ENCODE data around the gene FCAMR.

The FCAMR gene

DNA sequence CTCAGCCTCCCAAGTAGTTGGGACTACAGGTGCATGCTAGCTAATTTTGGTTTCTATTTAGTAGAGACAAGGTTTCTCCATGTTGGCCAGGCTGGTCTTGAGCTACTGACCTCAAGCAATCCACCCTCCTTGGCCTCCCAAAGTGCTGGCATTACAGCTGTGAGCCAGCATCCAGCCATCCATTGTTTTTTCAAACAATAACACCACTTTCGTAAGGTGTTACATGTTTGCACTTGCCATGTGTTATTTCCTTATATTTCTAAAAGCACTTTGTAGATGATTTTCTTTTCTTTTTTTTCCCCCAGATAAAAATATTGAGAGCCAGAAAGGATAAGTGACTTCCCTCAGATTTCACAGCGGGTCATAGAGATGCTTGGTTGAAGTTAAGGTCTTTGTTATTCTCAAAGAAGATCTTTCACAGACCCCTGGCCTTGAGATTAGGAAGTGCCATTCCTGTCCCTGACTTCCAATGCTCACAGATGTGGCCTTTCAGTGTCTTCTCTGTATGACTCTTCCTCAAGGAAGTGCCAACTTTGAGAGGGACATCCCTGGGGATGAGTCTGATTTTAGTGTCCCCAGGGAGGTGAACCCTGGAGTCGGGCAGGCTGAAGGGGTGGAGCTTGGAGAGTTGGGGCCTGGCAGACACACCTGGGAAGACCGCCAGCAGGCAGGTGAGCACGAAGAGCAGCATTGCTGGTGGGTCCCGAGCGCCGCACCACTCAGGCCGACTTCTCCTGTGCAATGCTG is 30.2 kb downstream of the FCAMR start:
- TF ChIP-seq, protein P1, sequence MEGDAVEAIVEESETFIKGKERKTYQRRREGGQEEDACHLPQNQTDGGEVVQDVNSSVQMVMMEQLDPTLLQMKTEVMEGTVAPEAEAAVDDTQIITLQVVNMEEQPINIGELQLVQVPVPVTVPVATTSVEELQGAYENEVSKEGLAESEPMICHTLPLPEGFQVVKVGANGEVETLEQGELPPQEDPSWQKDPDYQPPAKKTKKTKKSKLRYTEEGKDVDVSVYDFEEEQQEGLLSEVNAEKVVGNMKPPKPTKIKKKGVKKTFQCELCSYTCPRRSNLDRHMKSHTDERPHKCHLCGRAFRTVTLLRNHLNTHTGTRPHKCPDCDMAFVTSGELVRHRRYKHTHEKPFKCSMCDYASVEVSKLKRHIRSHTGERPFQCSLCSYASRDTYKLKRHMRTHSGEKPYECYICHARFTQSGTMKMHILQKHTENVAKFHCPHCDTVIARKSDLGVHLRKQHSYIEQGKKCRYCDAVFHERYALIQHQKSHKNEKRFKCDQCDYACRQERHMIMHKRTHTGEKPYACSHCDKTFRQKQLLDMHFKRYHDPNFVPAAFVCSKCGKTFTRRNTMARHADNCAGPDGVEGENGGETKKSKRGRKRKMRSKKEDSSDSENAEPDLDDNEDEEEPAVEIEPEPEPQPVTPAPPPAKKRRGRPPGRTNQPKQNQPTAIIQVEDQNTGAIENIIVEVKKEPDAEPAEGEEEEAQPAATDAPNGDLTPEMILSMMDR (IDR thresholded peaks at IDR 0.05; ENCODE audit: low read depth, low read length), result no peak
- Histone ChIP-seq H3K27me3 (ENCODE audit: insufficient read depth, low read depth, severe bottlenecking) (peaks cover 100% of the 10 kb centered on the region), H3K36me3 (no peaks in the 10 kb centered on the region), H3K4me3 (ENCODE audit: low read depth, low read length) (no peak overlapping the region), H3K27ac (no peak overlapping the region), H3K9me3 (ENCODE audit: severe bottlenecking) (peaks cover 13% of the 10 kb centered on the region)
- DNase-seq, result no peak

DNA sequence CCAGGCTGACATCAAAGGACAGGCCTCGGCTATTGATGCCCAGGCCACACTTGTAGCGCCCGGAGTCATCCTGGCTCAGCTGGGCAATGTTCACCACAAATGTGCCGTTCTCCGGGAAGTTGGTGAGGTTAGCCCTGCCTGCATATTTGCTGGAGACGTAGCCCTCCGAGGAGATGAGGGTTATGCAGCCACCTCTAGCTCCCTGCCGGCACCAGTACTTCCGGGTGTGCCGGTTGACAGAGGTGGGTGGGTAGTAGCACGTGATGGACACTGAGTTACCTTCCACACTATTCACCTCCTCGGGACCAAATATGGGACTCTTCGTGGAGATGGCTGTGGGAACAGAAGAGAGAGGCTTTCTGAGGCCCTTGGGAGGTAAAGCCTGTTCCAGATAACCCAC is 31.1 kb downstream of the FCAMR start:
- Histone ChIP-seq H3K9me3 (ENCODE audit: severe bottlenecking) (peaks cover 13% of the 10 kb centered on the region), H3K36me3 (no peaks in the 10 kb centered on the region), H3K4me3 (ENCODE audit: low read depth, low read length) (no peak overlapping the region), H3K27me3 (ENCODE audit: insufficient read depth, low read depth, severe bottlenecking) (peaks cover 100% of the 10 kb centered on the region), H3K27ac (no peak overlapping the region)
- TF ChIP-seq, protein P1 (IDR thresholded peaks at IDR 0.05; ENCODE audit: low read depth, low read length), result no peak
- DNase-seq, result no peak

DNA sequence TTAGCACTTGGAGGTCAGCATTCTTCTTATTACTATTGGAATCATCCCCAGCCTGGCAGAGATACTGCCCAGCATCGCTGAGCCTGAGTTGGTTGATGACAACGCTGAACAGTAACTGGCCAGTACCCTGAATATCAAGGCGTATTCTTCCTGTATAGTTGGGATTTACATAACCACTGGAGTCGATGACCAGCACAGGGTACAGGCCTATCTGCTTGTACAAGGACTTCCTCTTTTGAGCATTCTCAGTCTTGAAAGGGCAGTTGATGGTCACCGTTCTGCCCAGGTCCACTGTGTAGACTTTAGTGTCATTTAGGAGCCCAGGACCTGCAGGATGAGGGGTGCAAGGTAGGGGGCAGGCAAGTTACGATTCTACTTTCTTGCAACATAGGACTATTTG is 32.8 kb downstream of the FCAMR start:
- peaks cover 100% of the 10 kb centered on the region for H3K27me3 ChIP-seq (ENCODE audit: insufficient read depth, low read depth, severe bottlenecking)

DNA sequence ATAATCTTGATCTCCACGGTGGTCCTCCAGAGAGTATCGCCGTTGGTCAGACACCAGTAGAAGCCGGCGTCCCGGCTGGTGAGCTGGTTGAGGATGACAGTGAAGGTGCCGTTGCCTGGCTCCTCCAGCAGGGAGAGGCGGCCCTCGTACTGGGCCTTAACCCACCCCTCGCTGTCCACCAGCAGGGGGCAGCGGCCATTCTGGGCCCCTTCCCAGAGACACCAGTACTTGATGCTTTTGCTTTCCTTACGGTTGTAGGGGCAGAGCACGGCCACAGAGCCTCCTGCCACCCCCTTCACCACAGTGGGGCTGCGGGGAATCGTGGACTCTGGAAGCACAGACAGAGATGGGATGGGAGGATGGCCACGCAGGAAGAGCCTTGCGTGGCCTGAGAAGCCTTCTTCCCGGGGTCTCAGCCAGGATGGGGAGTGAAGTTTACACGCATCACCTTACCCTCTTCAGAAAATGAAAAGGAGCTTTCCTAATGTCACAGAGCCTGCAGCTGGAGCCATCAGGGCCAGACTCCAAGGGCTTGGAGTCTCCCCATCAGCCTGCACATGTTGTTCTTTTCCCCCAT is 34.7 kb downstream of the FCAMR start:
- Histone ChIP-seq H3K27me3 (ENCODE audit: insufficient read depth, low read depth, severe bottlenecking) (peaks cover 100% of the 10 kb centered on the region), H3K27ac (no peak overlapping the region), H3K9me3 (ENCODE audit: severe bottlenecking) (peaks cover 11% of the 10 kb centered on the region), H3K36me3 (no peaks in the 10 kb centered on the region), H3K4me3 (ENCODE audit: low read depth, low read length) (no peak overlapping the region)
- TF ChIP-seq, protein P1 (IDR thresholded peaks at IDR 0.05; ENCODE audit: low read depth, low read length), result peak; percentile 97
- peak; percentile 83 for DNase-seq

More for the DNA sequence above, 32.8 kb downstream of the FCAMR start:
- TF ChIP-seq, protein P1 (IDR thresholded peaks at IDR 0.05; ENCODE audit: low read depth, low read length), result 0 out of 2 replicates have a peak, but pooled peaks have one; percentile 12
- H3K9me3 ChIP-seq (ENCODE audit: severe bottlenecking), result peaks cover 13% of the 10 kb centered on the region
- H3K27ac ChIP-seq, result no peak overlapping the region
- H3K4me3 ChIP-seq (ENCODE audit: low read depth, low read length), result no peak overlapping the region
- no peak for DNase-seq
- no peaks in the 10 kb centered on the region for H3K36me3 ChIP-seq

DNA sequence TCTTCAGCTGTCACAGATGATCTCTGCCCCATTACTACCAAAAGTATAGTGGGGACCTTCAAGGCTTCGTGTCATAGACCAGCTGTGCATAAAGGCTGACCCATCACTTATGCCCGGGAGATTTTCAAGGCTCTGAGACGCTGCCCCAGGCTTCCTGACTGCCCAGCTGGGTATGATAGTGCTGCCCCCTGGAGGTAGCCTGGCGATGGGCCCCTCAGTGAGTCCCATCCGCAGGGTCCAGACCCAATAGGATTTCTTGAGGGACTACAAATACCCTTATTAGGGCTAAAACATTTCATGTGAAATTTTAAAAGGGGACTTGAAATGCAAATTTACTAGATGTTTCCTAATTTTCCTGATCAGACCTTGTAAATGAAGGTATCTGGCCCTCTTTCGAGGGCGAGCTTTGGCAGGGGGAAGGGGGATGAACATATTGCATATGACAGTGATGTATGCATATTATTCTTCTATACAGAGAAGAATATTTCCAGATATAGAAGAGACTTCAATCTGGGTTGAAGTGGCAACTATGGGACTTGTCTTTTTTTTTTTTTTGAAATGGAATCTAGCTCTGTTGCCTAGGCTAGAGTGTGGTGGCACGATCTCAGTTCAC is 36.8 kb downstream of the FCAMR start:
- H3K27me3 ChIP-seq (ENCODE audit: insufficient read depth, low read depth, severe bottlenecking), result peaks cover 100% of the 10 kb centered on the region
- TF ChIP-seq, protein P1 (IDR thresholded peaks at IDR 0.05; ENCODE audit: low read depth, low read length), result peak; percentile 91
- no peak overlapping the region for H3K27ac ChIP-seq
- no peaks in the 10 kb centered on the region for H3K36me3 ChIP-seq
- peaks cover 5% of the 10 kb centered on the region for H3K9me3 ChIP-seq (ENCODE audit: severe bottlenecking)
- DNase-seq, result peak; percentile 82
- H3K4me3 ChIP-seq (ENCODE audit: low read depth, low read length), result no peak overlapping the region
